ENCODE results near the gene SNX3. TPM values are rescaled to one million over a fixed set of nuclear protein-coding genes. Genes with fewer than 3 reads are reported as not detected.

The SNX3 gene
- total and polyA plus RNA-seq, 4 donors: 124 to 245 (median 171) TPM

DNA sequence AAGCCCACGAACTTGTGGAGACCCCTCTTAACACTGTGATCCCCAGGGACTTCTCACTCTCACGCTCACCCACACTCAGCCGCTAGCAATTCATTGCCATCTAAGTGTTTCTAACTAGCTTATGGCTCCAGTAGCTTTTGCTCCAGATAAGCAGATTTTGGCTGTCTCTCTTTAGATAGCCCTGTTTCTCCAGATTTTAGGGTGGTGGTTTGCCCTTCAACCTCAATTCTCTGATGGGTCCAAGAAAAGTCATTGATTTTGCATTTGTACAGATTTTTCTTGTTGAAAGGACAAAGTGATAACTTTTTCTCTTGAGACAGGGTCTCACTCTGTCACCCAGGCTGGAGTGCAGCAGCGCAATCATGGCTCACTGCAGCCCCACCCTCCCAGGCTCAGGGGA lies 53.8 kb downstream of the SNX3 start:
- H3K4me3 ChIP-seq: no peak overlapping the region
- DNase-seq: no peak
- H3K27ac ChIP-seq (ENCODE audit: low read depth in 1 of 2, low read length in 1 of 2): no peak overlapping the region
- TF ChIP-seq, protein P1, sequence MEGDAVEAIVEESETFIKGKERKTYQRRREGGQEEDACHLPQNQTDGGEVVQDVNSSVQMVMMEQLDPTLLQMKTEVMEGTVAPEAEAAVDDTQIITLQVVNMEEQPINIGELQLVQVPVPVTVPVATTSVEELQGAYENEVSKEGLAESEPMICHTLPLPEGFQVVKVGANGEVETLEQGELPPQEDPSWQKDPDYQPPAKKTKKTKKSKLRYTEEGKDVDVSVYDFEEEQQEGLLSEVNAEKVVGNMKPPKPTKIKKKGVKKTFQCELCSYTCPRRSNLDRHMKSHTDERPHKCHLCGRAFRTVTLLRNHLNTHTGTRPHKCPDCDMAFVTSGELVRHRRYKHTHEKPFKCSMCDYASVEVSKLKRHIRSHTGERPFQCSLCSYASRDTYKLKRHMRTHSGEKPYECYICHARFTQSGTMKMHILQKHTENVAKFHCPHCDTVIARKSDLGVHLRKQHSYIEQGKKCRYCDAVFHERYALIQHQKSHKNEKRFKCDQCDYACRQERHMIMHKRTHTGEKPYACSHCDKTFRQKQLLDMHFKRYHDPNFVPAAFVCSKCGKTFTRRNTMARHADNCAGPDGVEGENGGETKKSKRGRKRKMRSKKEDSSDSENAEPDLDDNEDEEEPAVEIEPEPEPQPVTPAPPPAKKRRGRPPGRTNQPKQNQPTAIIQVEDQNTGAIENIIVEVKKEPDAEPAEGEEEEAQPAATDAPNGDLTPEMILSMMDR (IDR thresholded peaks at IDR 0.05; ENCODE audit: control extremely low read depth, extremely low read depth): no peak
- H3K9me3 ChIP-seq (ENCODE audit: control insufficient read depth in 4 of 4, insufficient read depth in 3 of 4, low read length in 3 of 4): no peaks in the 10 kb centered on the region
- no peaks in the 10 kb centered on the region for H3K27me3 ChIP-seq (ENCODE audit: control insufficient read depth in 3 of 3, insufficient read depth in 3 of 3, low read length in 2 of 3)
- 94 to 99% methylated on average over 4 of the region's 4 CpGs for WGBS, 2 donors
- peaks cover 0 to 16% (median 12%) of the 10 kb centered on the region in 4 donors for H3K36me3 ChIP-seq (ENCODE audit: control insufficient read depth in 4 of 4, insufficient read depth in 4 of 4, low read length in 4 of 4)
- ATAC-seq (ENCODE audit: insufficient read depth, low FRiP score): no peak
- H3K9ac ChIP-seq (ENCODE audit: insufficient read depth in 1 of 2, low read length in 2 of 2): no peak overlapping the region
- no peaks in the 10 kb centered on the region for H3K4me1 ChIP-seq (ENCODE audit: control insufficient read depth in 5 of 5, insufficient read depth in 5 of 5, low read length in 5 of 5)

DNA sequence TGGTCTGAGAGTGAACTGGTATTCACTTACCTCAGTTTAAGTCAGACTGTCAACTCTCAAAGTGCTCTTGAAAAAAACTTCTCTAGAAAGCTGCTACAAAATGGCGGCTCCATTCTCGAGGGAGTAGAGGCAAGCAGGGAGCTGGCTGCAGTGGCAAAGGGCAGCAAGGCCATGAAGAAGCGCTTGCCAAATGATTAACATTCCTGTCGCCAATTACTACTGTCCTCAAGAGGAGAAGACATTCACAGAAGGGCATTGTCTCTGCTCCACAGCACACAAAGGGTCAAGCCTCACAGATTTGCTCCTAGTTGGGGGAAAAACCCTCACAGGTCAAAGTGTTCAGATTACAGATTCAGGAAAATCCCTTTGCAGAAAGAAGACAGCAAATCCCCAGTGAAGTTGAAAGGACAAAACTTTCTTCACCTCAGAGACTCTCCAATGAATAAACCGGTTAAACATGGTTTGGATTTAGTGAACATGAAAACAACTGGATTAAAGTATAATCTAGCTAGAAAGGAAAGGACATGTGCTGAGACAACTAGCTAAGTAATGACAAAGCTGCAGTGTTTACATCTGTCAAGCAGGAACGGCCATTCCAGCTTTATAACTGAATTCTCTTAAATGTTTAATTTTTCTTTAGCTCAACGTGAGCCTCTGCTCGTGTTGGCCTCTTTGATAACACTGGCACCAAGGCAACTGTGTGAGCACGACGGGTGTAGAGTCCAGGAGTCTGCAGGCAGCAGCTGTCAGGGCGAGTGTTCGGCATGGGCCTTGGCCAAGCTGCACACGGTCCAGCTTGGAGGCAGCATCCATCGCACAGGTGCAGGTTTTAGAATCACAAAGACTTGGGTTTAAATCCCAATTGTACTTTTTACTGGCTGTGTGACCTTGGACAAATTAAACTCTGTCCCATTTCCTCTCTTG lies 57.4 kb downstream of the SNX3 start:
- TF ChIP-seq, protein P1 (IDR thresholded peaks at IDR 0.05; ENCODE audit: control extremely low read depth, extremely low read depth): no peak
- H3K4me3 ChIP-seq: no peak overlapping the region
- H3K4me1 ChIP-seq (ENCODE audit: control insufficient read depth in 5 of 5, insufficient read depth in 5 of 5, low read length in 5 of 5): no peaks in the 10 kb centered on the region
- H3K9me3 ChIP-seq (ENCODE audit: control insufficient read depth in 4 of 4, insufficient read depth in 3 of 4, low read length in 3 of 4): no peaks in the 10 kb centered on the region
- no peak overlapping the region for H3K9ac ChIP-seq (ENCODE audit: insufficient read depth in 1 of 2, low read length in 2 of 2)
- H3K27ac ChIP-seq (ENCODE audit: low read depth in 1 of 2, low read length in 1 of 2): no peak overlapping the region
- ATAC-seq (ENCODE audit: insufficient read depth, low FRiP score): no peak
- H3K27me3 ChIP-seq (ENCODE audit: control insufficient read depth in 3 of 3, insufficient read depth in 3 of 3, low read length in 2 of 3): no peaks in the 10 kb centered on the region
- DNase-seq: no peak
- H3K36me3 ChIP-seq (ENCODE audit: control insufficient read depth in 4 of 4, insufficient read depth in 4 of 4, low read length in 4 of 4): peaks cover 2 to 6% (median 4%) of the 10 kb centered on the region in 4 donors
- WGBS, 2 donors: 82 to 91% methylated on average over 14 of the region's 14 CpGs

DNA sequence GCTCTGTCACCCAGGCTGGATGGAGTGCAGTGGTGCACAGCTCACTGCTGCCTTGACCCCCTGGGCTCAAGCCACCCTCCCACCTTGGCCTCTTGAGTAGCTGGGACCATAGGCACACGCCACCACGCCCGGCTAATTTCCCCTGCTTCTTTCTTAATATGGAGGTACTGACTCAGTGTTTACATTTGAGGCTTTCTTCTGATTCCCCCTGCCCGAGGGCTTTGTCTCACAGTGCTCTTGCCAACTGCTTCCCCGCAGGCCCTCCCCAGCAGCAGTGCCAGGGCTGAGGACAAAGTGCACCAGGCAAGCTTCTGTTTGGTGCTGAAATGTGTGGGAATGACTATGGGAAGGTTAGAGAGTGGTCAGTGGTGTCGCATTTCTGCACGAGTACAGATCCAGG lies 60.2 kb downstream of the SNX3 start:
- Histone ChIP-seq H3K9me3 (ENCODE audit: control insufficient read depth in 4 of 4, insufficient read depth in 3 of 4, low read length in 3 of 4) (no peaks in the 10 kb centered on the region), H3K27ac (ENCODE audit: low read depth in 1 of 2, low read length in 1 of 2) (no peak overlapping the region), H3K9ac (ENCODE audit: insufficient read depth in 1 of 2, low read length in 2 of 2) (no peak overlapping the region), H3K4me1 (ENCODE audit: control insufficient read depth in 5 of 5, insufficient read depth in 5 of 5, low read length in 5 of 5) (no peaks in the 10 kb centered on the region), H3K36me3 (ENCODE audit: control insufficient read depth in 4 of 4, insufficient read depth in 4 of 4, low read length in 4 of 4) (peaks cover 2 to 4% (median 2%) of the 10 kb centered on the region in 4 donors), H3K27me3 (ENCODE audit: control insufficient read depth in 3 of 3, insufficient read depth in 3 of 3, low read length in 2 of 3) (no peaks in the 10 kb centered on the region), H3K4me3 (no peak overlapping the region)
- ATAC-seq (ENCODE audit: insufficient read depth, low FRiP score) (no peak), DNase-seq (no peak)
- TF ChIP-seq, protein P1 (IDR thresholded peaks at IDR 0.05; ENCODE audit: control extremely low read depth, extremely low read depth): no peak
- WGBS, 2 donors: 80 to 81% methylated on average over 7 of the region's 7 CpGs
